ENCODE results near the gene DENND5B.
"Not testable (repeated sequence)": the region's sequence is repeated elsewhere in the genome, so short reads cannot be mapped to it uniquely, and the experiment has no call there.

Gene DENND5B

GRCh38 chr12:31460024-31460423 is 130.9 kb downstream of the DENND5B start:
- DNase-seq, result no peak

GRCh38 chr12:31456562-31456961 is 134.4 kb downstream of the DENND5B start:
- DNase-seq, result no peak

GRCh38 chr12:31444736-31445135 is 146.2 kb downstream of the DENND5B start:
- DNase-seq, result no peak

- no peak for DNase-seq
These were observed 150.3 kb downstream of the DENND5B start for GRCh38 chr12:31440586-31440985.

GRCh38 chr12:31440134-31440533 is 150.8 kb downstream of the DENND5B start:
- no peak for DNase-seq

GRCh38 chr12:31431721-31432240 is 159.2 kb downstream of the DENND5B start:
- DNase-seq, result no peak

GRCh38 chr12:31423405-31423804 is 167.5 kb downstream of the DENND5B start:
- DNase-seq, result no peak

GRCh38 chr12:31412292-31412801 is 178.6 kb downstream of the DENND5B start:
- no peak for DNase-seq

- DNase-seq, result no peak
These were observed 182.2 kb downstream of the DENND5B start for GRCh38 chr12:31408763-31409162.

GRCh38 chr12:31407562-31407961 is 183.4 kb downstream of the DENND5B start:
- no peak for DNase-seq

GRCh38 chr12:31406345-31406744 is 184.6 kb downstream of the DENND5B start:
- no peak for DNase-seq

- no peak for DNase-seq
These were observed 185.9 kb downstream of the DENND5B start for GRCh38 chr12:31405021-31405420.

GRCh38 chr12:31403099-31403607 is 187.8 kb downstream of the DENND5B start:
- peak; percentile 76 for DNase-seq

GRCh38 chr12:31393004-31393550 is 197.9 kb downstream of the DENND5B start:
- no peak for DNase-seq

GRCh38 chr12:31390991-31391390 is 199.9 kb downstream of the DENND5B start:
- no peak for DNase-seq

GRCh38 chr12:31388713-31389112 is 202.2 kb downstream of the DENND5B start:
- no peak for DNase-seq

- no peak for DNase-seq
These were observed 203.5 kb downstream of the DENND5B start for GRCh38 chr12:31387466-31387865.

- no peak for DNase-seq
These were observed 203.9 kb downstream of the DENND5B start for GRCh38 chr12:31387011-31387410.

GRCh38 chr12:31386364-31386777 is 204.6 kb downstream of the DENND5B start:
- no peak for DNase-seq

GRCh38 chr12:31377210-31377609 is 213.7 kb downstream of the DENND5B start:
- not testable (repeated sequence) for DNase-seq

GRCh38 chr12:31375422-31375821 is 215.5 kb downstream of the DENND5B start:
- not testable (repeated sequence) for DNase-seq

GRCh38 chr12:31371256-31371620 is 219.7 kb downstream of the DENND5B start:
- DNase-seq, result no peak

GRCh38 chr12:31370531-31371255 is 220.2 kb downstream of the DENND5B start:
- DNase-seq, result no peak
